Stimulated activated CD4-positive, alpha-beta T cell treated with anti-CD3 and anti-CD28 coated beads, Interleukin-2, amount 100 ng/mL, for 24 hours (primary cell): ENCODE measurements around the gene DHRS7.
A peak's percentile ranks its signal among the peaks of the same experiment; 100 is the strongest.

Source experiments
- DNase-seq, 2 donors: peaks; one replicate each; pipeline ENCODE4 v3.0.0-alpha.2; 2020

DHRS7 gene, protein sequence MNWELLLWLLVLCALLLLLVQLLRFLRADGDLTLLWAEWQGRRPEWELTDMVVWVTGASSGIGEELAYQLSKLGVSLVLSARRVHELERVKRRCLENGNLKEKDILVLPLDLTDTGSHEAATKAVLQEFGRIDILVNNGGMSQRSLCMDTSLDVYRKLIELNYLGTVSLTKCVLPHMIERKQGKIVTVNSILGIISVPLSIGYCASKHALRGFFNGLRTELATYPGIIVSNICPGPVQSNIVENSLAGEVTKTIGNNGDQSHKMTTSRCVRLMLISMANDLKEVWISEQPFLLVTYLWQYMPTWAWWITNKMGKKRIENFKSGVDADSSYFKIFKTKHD

DNA sequence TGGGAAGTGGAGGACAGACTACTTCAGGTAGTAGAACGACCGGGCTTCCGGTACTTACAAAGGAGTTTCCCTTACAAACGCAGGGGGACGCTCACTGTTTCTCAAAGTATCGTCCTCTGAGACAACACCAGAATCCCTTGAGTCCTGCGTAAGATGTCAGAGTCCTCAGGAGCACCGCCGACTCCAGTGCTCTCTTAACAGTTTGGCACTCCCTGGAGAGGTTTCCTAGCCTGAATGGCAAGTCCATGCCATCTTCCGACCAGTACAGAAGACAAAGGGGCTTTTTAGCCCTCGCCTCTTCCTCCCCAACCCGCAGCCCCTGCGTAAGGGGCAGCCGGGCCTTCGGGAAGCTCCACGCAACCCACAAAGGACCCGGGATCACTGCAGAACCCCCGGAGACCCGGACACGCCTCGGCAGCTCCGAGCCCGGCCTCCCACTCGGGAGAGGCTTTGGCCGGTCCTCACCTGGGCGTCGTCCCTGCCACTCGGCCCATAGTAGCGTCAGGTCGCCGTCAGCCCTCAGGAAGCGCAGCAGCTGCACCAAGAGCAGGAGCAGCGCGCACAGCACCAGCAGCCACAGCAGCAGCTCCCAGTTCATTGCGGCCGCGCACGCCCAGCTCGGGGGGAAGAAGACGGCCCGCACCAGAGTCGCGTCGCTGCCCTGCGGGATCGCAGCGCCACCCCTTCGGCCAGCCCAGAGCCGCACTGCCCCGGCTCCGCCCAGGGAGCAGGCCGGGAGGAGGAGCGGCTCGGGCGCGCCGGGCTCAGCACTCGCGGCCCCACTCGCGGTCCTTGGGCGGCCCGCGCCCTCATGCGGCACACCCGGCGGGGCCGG, at the start of gene DHRS7:
Gene DHRS7, minus strand, starts transcription at position 687 of the 835 bp plus-strand sequence. Its CDS starts 89 bp downstream, at position 598.
- peak; percentile 69 to 77 for DNase-seq

DNA sequence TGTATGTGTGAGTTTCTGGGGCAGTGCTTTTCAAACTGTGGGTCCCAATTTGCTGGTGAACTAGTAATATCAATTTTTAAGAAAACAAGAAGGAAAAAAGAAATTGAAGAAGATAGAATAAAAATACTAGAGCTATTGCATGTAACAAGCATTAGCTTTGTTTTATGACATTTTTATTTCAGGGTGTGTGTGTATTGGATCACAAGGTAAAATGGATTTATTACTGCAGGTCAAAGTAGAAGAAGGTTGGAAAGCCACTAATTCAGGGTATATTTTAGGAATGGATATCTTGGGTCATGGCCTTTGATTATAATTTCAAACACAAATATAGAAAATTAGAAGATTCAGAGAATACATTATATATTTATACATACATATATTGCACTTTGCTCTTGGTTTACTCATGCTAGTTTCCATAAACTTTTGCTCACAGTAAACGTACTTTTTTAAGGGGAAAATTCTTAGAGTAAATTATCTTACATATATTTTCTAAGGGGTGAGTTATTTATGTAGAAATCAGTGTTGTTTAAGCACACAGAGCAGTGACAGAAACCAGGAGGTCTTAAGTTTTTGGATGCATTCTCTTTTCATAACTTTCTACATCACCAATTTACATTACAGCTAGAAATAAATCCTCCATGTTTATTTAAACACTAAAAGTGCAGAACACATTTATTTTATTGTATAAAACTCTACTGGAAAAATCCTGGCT, 49.4 kb upstream of the DHRS7 start:
- DNase-seq: no peak

DNA sequence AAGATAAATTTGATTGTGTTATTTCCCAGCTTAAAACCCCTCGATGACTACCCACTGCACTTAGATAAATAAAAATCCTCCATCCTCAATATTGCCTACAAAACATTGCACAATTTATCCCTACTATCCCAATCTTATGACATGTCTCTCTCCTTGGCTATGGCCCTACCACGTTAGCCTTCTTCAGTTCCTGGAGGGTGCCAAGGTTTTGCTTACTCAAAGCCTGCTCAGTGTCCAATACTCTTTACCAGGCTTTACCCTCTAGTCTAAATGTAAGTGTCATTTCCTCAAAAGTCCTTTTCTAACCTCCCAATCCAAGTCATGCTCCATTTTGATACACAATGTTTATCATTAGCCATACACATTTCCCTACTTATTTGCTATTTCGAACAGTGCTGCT, 48.8 kb upstream of the DHRS7 start:
- DNase-seq: no peak

DNA sequence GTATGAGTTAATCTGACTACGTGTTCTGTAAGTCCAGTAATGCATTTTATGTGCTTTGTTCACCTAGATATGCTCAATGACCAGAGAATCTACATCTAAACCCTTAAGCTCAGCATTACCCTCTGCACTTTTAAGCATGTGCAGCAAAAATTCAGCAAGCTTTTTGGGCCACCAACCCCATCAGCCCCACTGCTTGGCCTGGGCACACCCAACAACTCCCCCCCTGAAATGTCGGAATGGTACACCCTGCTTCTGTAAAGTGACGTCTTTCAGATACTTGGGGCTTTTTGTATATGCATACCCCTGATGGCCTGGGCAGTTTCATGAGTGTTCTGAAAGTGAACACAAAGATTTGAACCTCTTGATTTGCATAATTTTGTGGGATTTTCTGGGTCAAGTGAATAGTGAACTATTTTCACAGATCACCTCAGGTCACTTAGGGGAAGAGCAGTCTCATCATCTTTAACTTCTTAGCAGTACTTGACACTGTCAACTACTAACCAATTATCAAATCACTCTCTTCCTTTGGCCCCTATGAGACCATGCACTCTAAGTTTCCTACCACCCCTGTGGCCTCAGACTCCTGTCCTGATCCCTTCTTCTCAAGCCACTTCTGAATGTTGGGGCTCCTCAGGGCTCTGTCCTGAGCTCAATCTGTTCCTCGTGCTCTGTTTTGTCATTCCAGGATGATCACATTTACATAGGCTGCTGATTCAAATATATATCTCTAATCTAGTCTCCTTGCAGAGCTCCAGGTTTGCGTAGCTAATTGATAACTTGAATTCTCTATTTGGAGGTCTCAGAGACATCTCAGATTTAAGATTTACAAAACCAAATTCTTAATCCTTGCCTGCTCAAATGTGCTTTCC, 47.5 kb upstream of the DHRS7 start:
- no peak for DNase-seq

DNA sequence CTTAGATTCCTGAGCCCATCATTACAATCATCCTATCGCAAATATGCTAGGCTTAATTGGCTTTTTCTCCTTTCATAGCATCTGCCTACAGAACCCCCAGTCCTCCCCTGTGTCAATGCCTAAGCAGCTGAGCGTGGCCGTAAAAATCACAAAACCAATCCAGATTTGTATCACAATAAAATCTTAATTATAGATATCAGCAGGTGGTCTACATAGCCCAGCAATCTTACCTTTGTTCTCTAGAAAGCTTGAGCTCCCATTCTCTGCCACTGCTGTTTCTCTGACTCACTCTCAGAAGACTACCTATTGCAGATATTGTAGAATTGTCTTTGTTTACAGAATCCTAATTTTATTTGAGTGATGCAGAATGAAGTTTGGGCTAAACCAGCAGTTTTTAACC, 46.0 kb upstream of the DHRS7 start:
- no peak for DNase-seq

DNA sequence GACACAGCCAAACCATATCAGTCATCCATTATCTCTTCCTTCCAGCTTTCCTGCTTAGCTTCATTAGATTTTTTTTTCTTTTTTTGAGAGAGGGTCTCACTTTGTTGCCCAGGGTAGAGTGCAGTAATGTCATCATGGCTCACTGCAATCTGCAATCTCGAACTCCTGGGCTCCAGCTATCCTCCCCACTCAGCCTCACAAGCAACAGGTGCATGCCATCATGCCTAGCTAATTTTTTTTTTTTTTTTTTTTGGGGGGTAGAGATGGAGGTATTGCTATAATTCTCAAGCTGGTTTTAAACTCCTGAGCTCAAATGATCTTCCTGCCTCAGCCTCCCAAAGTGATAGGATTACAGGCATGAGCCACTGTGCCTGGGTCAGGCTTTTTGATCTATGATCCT, 45.5 kb upstream of the DHRS7 start:
- no peak for DNase-seq

DNA sequence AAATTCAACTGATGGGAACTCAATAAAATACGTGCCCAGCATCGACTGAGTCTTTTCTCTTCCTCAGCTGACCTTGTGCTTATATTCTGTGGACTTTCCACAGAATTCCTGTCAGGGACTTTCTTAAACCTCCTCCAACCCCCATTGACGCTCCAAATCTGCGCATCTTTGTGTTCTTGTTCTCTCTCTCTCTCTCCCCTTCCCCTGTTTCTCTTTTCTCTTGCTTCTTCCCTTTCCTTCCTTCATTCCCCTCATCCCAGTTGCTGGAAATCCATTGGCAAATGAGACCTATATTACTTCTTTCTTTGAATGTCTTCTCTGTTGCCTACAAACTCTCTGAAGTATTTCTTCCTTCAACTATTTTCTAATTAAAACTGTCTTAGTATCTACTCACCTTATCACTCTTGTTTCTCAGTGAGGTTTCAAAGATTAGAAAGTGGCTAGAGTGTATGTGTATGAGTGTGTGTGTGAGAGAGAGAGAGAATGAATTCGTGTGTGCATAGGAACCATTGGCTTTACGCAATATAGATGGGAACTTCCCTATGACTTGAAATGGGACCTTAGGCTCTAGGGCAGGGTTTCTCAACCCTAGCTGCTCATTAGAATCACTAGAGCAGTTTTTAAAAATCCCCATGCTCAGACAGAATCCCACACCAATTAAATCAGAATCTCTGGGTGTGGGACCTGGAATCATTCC, 41.8 kb upstream of the DHRS7 start:
- no peak for DNase-seq

DNA sequence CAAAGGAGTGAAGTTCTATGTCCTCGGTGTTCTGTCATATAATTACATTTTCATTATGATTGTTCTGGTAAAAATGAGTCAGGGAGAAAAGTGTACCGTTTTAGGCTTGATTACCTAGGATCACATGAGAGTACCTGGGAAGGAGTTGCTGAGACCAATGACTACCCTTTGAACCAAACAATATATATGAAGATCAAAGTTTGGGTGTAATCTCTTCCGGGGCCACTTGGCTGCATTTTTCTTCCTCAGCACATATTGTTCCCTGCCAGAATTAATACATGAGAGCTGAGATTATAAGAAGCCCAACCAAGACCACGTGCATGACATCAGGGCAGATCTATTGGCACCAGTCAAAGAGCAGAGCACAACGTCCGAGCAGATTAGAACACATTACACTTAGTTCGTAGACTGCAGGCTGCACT, 41.1 kb upstream of the DHRS7 start:
- DNase-seq: no peak

DNA sequence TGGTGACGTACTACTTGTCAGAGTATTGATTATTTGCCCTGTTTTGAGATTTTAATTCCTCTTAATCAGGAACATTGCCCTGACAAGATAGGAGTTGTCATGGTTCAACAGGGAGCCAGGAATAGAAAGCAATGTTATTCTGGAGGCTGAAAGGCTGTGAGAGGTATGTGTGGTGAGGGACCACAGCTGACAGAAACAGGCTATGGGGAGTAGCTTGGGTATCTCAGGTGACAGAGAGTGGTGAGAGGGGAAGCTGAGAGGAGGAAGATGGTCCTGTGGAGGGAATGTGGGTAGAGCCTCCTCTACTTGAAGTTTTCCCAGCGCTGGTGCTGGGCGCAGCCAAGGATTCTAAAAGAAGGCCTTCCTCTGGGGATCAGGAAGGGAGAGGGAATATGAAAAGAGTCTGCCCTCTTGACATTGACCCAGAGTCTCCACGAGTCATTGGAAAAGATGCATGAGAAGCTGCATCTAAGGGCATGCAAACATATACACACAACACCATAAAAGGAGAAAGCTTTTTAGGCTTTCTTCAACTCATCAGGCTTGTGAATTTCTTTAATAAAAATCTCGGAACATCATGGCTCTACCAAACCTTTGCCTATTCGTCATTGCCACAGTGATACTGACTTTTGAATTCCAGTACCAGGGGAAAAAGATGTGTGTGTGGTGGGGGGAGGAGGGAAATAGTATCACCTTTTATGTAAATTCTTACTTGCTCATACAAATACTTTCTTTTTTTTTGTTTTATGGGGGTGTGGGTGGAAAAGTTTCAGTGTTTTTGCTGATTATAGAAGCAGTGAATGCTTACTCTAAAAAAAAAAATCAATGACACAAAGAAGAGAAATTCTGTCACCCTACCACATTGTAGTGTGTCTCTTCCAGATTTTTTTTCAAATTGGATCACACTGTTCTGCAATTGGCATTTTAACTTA, 39.9 kb upstream of the DHRS7 start:
- DNase-seq: no peak

DNA sequence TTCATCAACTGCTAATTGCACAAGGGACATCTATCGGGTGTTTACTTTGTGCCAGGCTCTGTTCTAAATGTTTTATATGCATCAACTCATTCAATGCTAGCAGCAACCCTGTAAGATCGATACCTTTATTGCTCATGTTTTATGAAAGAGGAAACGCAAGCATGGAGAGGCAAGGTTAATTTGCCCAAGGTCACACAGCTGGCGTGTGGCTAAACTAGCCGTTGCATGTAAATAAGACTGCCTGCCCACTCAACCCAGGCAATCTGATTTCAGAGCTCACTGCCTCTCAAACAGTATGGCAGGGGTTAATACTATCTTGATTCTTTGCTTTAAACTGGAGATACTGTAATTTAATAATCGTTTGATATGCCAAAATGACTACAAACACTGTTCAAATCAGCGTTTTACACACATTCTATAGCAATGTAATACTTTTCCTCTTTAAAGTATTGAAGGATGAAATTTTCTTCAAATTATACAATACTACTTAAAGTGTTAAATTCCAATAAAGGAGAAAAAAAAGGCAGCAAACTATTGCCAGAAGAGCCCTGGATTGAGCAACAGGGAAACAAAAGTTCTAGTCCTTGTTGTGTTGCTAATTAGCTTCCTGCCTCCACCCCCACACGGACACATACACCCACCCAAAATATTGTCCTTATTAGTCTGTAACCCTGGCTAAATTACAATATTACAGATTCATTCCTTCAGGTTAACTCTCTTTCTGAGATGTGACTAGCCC, 39.1 kb upstream of the DHRS7 start:
- DNase-seq: no peak

DNA sequence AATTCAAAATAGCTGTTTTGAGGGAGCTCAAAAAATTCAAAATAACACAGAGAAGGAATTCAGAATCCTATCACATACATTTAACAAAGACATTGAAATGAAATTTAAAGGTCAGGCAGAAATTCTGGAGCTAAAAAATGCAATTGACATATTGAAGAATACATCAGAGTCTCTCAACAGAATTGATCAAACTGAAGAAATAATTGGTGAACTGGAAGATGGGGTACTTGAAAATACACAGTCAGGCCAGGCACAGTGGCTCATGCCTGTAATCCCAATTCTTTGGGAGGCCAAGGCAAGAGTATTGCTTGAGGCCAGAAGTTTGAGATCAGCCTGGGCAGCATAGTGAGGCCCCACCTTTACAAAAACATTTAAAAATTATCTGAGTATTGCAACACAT, 34.1 kb upstream of the DHRS7 start:
- no peak for DNase-seq

DNA sequence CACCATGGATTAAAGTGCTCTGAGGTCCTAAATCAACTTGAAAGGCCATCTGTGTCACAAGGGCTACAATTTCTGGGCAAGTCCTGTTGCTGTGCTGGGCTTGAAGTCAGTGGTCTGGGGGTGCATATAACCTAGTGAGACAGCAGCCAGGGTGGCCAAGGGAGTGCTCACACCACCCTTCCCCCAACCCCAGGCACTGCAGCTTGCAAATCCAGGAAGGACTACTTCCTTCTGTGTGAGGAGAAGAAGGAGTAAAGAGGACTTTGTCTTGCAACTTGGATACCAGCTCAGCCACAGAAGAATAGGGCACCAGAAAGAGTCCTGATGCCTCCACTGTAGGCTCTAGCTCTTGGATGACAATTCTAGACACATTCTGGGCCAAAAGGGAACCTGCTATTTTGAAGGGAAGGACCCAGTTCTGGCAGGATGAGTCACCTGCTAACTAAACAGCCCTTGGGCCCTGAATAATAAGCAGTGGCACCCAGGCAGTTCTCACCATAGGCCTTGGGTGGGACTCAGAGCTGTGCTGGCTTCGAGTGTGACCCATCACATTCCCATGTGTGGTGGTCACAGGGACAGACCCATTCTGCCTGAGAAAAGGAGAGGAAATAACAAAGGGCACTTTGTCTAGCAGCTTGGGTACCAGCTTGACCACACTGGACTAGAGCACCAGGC, 32.6 kb upstream of the DHRS7 start:
- no peak for DNase-seq

DNA sequence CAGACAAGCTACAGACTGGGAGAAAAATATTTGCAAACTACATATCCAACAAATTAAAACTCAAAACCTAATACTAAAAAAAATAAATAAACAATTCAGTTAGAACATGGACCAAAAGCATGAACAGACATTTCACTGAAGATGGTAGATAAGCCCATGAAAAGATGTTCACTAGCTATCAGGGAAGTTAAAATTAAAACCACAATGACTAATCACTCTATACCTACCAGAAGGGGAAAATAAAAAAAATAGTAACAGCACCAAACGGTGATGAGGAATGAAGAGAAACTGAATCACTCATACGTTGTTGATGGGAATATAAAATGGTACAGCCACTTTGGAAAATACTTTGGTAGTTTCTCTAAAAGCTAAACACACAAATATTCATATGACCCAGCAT, 31.1 kb upstream of the DHRS7 start:
- DNase-seq: no peak

DNA sequence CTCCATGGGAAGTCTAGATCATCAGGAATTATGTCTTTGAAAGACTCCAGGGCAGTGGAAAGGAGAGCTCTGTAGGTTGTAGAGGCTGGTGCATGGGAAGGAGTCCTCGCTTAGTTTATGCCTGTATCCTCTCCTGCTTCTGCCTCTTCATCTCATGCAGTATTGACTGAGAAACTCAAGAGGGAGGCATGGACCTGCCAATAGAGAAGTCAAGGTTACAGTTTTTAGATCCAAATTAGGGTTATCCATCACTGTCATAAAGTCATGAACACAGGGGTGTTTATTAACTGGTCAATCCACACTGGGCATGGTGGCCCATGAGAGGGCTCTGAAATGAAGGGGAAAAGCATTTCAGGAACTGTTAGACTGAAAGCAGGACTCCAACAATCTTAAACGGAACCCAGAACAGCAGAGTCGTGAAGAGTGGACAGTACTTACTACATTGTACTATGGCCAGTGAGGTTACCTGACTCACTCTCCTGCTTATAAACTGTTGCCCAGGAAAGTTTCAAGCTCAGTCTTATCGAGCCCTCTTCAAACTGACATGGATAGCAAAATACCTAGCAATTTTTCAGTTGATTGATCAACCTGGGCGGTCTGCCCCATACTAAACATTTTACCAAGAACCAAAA, 30.1 kb upstream of the DHRS7 start:
- no peak for DNase-seq

DNA sequence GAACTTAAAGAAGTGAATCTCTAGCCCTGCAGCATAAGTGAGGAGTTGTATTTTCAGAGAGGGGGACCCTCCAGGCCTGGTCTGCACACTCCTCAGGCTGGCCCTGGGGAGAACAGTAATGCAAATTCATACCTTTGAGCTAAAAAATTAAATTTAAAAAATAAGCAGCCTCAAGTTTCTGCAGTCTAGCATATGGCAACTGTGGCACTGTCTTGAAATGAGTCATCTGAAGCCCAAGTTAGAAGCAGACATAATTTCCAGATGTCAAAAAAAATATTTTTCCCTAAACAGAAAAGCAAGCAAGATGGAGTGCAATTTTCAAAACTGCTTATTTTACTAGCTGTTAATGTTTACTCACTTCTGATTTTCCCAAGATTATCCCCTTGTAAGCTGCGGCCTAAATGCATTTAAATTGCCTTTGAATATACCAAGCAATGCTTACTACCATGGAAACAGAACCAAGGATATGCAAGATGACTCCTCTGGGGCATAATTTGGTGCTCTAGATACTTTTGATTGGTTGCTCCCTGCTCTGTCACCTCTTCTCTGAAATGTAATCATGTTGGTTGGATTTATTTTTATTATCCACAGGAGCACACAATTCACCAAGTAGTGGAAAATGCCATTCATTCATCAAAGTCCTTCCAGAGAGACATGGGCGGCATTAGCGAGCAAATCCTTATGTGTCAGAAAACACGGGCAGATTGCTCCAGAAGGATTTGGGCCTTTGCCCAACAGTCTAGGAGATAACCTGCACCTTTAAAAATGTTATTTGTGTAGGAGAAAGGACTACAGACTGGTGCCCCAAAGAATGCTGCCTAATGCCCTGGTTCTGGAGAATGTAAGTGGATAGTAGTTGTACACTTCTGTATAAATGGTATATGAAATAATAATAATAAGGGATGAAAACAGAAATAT, 25.0 kb upstream of the DHRS7 start:
- DNase-seq: no peak

DNA sequence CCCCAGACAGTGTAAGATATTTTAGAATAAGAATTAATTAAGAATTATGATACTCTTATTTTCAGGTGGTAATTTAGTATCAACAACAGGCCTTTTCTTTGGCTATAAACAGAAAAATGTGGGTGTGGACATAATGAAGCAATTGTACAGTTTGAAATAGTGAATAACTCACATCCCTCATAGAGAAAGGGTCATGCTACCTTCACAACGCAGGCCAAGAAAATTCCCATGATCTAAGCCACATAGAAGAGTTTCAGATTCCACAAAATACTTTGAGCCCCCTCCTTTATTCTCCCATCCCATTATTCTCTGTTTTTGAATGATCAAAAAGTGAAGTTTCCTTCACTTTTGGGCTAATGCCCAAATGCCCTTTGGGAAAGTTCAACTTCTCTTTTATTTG, 23.5 kb upstream of the DHRS7 start:
- DNase-seq: no peak

DNA sequence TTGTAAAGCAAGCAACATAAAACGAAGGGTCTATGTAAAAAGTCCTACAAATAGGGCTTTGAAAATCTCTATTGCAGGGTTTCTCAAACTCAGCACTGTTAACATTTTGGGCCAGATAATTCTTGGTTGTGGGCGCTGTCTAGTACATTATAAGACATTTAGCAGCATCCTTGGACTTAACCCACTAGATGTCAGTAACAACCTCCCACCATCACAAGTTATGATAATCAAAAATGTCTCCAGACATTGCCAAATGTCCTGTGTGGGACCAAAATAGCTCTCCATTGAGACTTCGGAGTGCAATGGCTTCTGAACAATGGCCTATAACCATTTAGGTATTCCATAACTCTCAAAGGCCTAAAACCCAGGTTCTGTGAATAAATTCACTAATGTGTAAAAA, 22.9 kb upstream of the DHRS7 start:
- DNase-seq: no peak
